Panc1 (cell line): ENCODE data around the gene COL26A1.
"Not testable (repeated sequence)": the region's sequence is repeated elsewhere in the genome, so short reads cannot be mapped to it uniquely, and the experiment has no call there.

Experiments used
- CTCF ChIP-seq: fragments of 450-650 bp; IDR thresholded peaks from 2 replicates; pipeline ENCODE4 v1.5.1; 2017; ENCODE audit warnings: mild to moderate bottlenecking
- TF ChIP-seq, protein P1 (sequence below), 2 experiments: IDR thresholded peaks; 2 replicates each; pipeline ENCODE4 v1.6.1; 2011 to 2012; ENCODE audit warnings: low read depth in 2 of 2, control low read depth in 1 of 2, low read length in 1 of 2, mild to moderate bottlenecking in 1 of 2, moderate library complexity in 1 of 2; ENCODE audit not compliant: insufficient read depth in 1 of 2

GRCh38 chr7:101604934-101605332 lies 242.3 kb downstream of the COL26A1 start:
- TF ChIP-seq CTCF = not testable (repeated sequence)
- TF ChIP-seq, protein P1, sequence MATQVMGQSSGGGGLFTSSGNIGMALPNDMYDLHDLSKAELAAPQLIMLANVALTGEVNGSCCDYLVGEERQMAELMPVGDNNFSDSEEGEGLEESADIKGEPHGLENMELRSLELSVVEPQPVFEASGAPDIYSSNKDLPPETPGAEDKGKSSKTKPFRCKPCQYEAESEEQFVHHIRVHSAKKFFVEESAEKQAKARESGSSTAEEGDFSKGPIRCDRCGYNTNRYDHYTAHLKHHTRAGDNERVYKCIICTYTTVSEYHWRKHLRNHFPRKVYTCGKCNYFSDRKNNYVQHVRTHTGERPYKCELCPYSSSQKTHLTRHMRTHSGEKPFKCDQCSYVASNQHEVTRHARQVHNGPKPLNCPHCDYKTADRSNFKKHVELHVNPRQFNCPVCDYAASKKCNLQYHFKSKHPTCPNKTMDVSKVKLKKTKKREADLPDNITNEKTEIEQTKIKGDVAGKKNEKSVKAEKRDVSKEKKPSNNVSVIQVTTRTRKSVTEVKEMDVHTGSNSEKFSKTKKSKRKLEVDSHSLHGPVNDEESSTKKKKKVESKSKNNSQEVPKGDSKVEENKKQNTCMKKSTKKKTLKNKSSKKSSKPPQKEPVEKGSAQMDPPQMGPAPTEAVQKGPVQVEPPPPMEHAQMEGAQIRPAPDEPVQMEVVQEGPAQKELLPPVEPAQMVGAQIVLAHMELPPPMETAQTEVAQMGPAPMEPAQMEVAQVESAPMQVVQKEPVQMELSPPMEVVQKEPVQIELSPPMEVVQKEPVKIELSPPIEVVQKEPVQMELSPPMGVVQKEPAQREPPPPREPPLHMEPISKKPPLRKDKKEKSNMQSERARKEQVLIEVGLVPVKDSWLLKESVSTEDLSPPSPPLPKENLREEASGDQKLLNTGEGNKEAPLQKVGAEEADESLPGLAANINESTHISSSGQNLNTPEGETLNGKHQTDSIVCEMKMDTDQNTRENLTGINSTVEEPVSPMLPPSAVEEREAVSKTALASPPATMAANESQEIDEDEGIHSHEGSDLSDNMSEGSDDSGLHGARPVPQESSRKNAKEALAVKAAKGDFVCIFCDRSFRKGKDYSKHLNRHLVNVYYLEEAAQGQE (IDR thresholded peaks at IDR 0.05; ENCODE audit: insufficient read depth in 1 of 2, low read depth in 2 of 2, low read length in 1 of 2) = not testable (repeated sequence)
